GM21360 (cell line): ENCODE data around the gene TCF21.
"Not testable (repeated sequence)": the region's sequence is repeated elsewhere in the genome, so short reads cannot be mapped to it uniquely, and the experiment has no call there.

Experiments
- ATAC-seq: cut with Tn5 transposase; IDR thresholded peaks from one replicate; pipeline ENCODE4 v1.9.1; 2021; ENCODE audit warnings: mild to moderate bottlenecking, moderate library complexity; ENCODE audit not compliant: unreplicated experiment

The TCF21 gene

GRCh38 chr6:133888929-133889556 is at the start of gene TCF21:
TCF21 (plus strand) TSS chr6:133889113; CDS start chr6:133889398, 285 bp downstream.
- no peak for ATAC-seq

- ATAC-seq: no peak
Measured at GRCh38 chr6:133841176-133841575, 47.7 kb upstream of the TCF21 start.

GRCh38 chr6:133843098-133843497 is 45.8 kb upstream of the TCF21 start:
- no peak for ATAC-seq

- ATAC-seq: no peak
Measured at GRCh38 chr6:133844709-133845108, 44.2 kb upstream of the TCF21 start.

GRCh38 chr6:133854041-133854363 is 34.9 kb upstream of the TCF21 start:
- ATAC-seq: no peak

GRCh38 chr6:133854364-133855275 is 34.3 kb upstream of the TCF21 start:
- no peak for ATAC-seq

- ATAC-seq: no peak
Measured at GRCh38 chr6:133855276-133855990, 33.5 kb upstream of the TCF21 start.

- ATAC-seq: no peak
Measured at GRCh38 chr6:133855991-133856370, 32.9 kb upstream of the TCF21 start.

- ATAC-seq: no peak
Measured at GRCh38 chr6:133856911-133857310, 32.0 kb upstream of the TCF21 start.

GRCh38 chr6:133857696-133858095 is 31.2 kb upstream of the TCF21 start:
- ATAC-seq: no peak

GRCh38 chr6:133861337-133861736 is 27.6 kb upstream of the TCF21 start:
- ATAC-seq: not testable (repeated sequence)

- ATAC-seq: no peak
Measured at GRCh38 chr6:133863228-133863627, 25.7 kb upstream of the TCF21 start.

- ATAC-seq: no peak
Measured at GRCh38 chr6:133865680-133866079, 23.2 kb upstream of the TCF21 start.

GRCh38 chr6:133871131-133871530 is 17.8 kb upstream of the TCF21 start:
- ATAC-seq: no peak

- no peak for ATAC-seq
Measured at GRCh38 chr6:133873538-133873937, 15.4 kb upstream of the TCF21 start.

GRCh38 chr6:133877116-133877515 is 11.8 kb upstream of the TCF21 start:
- no peak for ATAC-seq

- no peak for ATAC-seq
Measured at GRCh38 chr6:133880006-133880405, 8.9 kb upstream of the TCF21 start.

- no peak for ATAC-seq
Measured at GRCh38 chr6:133880896-133881295, 8.0 kb upstream of the TCF21 start.

GRCh38 chr6:133886104-133886775 is 2.7 kb upstream of the TCF21 start:
- no peak for ATAC-seq

- no peak for ATAC-seq
Measured at GRCh38 chr6:133887156-133887879, 1.6 kb upstream of the TCF21 start.

GRCh38 chr6:133887880-133888230 is 1.1 kb upstream of the TCF21 start:
- no peak for ATAC-seq
